ENCODE results near the gene TMEM128.
A peak's percentile ranks its signal among the peaks of the same experiment; 100 is the strongest.
"Not testable (repeated sequence)": the region's sequence is repeated elsewhere in the genome, so short reads cannot be mapped to it uniquely, and the experiment has no call there.

TMEM128 gene

DNA sequence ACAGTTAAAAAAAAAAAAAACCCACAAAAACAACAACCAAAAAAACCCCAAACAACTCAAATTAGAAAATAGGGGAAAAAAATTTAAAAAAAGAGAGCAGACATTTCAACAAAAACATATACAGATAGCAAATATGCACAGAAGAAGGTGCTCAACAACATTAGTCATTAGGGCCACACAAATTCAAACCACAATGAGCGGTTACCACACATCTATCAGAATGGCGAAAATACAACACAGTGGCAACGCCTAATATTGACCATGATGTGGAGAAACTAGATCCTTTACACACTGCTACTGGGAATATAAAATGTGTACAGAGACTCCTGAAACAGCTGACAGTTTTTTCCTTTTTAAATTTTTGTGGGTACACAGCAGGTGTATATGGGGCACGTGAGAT is 22.5 kb upstream of the TMEM128 start:
- TF ChIP-seq GATA1 (IDR thresholded peaks at IDR 0.05; ENCODE audit: low read depth, low read length) (no peak), POLR2A (IDR thresholded peaks at IDR 0.05; ENCODE audit: low read length) (no peak)
- DNase-seq = no peak

DNA sequence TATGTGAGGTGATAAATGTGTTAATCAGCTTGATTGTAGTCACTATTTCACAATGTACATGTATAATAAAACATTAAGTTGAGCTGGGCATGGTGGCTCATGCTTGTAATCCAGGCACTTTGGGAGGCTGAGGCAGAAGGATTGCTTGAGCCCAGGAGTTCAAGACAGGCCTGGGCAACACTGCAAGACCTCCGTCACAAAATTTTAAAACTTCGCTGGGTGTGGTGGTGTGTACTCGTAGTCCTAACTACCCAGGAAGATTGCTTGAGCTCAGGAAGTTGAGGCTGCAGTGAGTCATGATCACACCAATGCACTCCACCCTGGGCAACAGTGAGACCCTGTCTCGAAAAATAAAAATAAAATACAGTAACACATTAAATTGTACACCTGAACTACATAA is 21.8 kb upstream of the TMEM128 start:
- TF ChIP-seq POLR2A (IDR thresholded peaks at IDR 0.05; ENCODE audit: low read length) = no peak
- TF ChIP-seq GATA1 (IDR thresholded peaks at IDR 0.05; ENCODE audit: low read depth, low read length) = no peak
- no peak for DNase-seq

DNA sequence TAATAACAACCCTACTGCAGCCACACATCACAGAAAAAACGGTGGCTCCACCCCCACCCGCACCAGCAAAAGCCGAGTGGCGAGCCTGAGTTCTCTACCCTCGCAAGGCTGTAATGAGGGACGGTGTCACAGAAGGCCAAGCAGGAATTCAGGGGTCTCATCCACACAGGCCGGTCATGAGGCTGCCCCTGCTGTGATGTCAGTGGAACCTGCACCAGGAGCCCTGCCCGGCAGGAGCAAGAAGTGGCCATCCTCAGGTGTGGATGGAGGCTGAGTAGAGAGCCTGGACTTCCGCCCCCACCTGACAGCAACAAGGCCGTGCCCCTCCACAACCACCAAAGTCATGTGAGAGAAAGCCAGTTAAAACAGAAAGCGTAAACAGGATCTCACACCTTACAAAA is 21.3 kb upstream of the TMEM128 start:
- DNase-seq = no peak
- TF ChIP-seq POLR2A (IDR thresholded peaks at IDR 0.05; ENCODE audit: low read length) (no peak), GATA1 (IDR thresholded peaks at IDR 0.05; ENCODE audit: low read depth, low read length) (no peak)

DNA sequence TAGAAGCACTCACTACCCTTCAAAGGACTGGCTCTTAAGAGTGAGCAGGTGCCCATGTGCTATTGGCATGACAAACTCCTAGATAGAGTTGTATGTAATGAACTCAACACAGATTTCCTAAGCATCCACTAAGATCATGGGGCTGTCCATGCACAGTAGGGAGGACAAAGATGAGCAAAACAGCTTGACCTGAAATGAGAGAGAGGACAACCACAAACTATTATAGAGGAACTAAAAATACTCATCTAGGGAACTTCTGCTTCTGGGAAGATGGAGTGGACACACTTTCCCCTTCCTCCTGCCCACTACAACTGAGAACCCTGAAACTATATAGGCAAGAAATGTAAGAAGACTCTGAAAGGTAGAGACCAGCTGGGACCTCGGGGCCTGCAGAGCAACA is 20.8 kb upstream of the TMEM128 start:
- no peak for TF ChIP-seq GATA1 (IDR thresholded peaks at IDR 0.05; ENCODE audit: low read depth, low read length)
- TF ChIP-seq POLR2A (IDR thresholded peaks at IDR 0.05; ENCODE audit: low read length) = no peak
- DNase-seq = no peak

DNA sequence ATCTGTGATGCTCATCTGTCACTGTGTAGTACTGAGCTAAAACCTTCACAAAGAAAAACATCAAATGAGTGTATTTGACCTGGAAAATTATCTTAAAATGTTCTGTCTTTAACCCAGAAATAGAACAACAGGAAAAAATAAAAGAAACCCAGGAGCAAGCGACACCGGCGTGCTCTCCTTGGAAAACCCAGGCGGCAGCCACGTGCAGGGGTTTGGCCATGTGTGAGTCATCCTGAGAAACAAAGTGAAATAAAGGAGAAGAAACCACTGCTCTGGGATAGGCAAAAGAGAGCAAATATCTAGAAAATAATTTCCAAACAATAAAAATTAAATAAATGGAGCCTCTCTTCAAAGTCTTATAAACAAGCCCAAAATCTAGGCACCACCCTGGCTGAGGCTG is 20.0 kb upstream of the TMEM128 start:
- TF ChIP-seq POLR2A (IDR thresholded peaks at IDR 0.05; ENCODE audit: low read length) (no peak), GATA1 (IDR thresholded peaks at IDR 0.05; ENCODE audit: low read depth, low read length) (no peak)
- DNase-seq = no peak

DNA sequence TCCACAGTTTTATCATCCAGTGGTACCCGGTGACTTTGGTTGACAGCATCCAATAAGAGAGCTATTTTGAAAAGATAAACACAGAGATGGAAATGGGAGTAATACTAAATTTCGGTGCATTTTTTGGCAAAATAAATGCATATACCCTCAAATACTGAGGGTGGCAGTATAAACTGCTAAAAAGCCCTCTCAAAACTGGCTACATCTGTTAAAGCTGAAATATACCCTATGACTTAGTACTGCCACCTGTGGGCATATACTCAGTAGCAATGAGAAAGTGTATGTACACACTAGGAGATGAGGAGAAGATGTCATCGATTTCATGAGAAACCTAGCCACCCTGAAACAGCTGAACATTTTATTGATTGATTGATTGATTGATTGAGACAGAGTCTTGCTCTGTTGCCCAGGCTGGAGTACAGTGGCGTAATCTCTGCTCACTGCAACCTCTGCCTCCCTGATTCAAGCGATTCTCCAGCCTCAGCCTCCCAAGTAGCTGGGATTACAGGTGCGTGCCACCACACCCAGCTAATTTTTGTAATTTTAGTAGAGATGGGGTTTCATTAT is 12.2 kb upstream of the TMEM128 start:
- TF ChIP-seq GATA1 (IDR thresholded peaks at IDR 0.05; ENCODE audit: low read depth, low read length) = no peak
- TF ChIP-seq POLR2A (IDR thresholded peaks at IDR 0.05; ENCODE audit: low read length) = no peak
- peak; percentile 43 to 70 for DNase-seq

DNA sequence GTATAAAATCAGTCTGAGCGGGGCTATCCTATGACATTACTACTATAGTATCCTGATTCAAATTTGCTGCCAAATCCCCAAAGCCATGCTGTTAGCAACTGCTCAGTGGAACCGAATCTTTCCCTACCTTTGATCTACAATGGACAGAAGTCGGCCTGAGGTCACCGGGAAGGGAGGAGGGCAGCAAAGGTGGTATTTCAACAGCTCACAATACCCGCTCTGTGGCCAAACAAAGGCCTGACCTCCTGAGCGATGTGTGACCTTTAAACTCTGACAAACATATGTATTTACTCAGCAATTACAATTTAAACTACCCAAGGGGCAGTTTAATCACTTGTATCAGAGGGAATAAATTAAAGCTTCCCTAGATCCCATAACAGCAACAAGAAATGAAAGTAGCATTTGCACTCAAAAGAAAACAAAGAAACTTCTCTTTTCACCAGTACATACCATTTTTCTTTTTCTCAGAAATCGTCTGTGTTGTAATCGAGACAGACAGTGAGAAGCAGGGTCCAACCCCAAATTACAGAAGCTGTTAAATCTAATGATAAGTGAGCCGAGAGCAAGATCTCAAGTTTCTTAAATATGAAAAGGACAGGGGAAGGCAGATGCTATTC is 11.6 kb upstream of the TMEM128 start:
- no peak for DNase-seq
- TF ChIP-seq POLR2A (IDR thresholded peaks at IDR 0.05; ENCODE audit: low read length) (no peak), GATA1 (IDR thresholded peaks at IDR 0.05; ENCODE audit: low read depth, low read length) (no peak)

DNA sequence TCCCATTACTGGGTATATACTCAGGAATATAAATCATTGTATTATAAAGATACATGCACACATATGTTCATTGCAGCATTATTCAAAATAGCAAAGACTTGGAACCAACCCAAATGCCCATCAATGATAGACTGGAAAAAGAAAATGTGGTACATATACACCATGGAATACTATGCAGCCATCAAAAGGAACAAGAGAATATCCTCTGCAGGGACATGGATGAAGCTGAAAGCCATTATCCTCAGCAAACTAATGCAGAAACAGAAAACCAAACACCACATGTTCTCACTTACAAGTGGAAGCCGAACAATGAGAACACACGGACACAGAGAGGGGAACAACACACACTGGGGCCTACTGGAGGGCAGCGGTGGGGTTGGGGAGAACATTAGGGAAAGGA is 9.7 kb upstream of the TMEM128 start:
- DNase-seq = not testable (repeated sequence)

DNA sequence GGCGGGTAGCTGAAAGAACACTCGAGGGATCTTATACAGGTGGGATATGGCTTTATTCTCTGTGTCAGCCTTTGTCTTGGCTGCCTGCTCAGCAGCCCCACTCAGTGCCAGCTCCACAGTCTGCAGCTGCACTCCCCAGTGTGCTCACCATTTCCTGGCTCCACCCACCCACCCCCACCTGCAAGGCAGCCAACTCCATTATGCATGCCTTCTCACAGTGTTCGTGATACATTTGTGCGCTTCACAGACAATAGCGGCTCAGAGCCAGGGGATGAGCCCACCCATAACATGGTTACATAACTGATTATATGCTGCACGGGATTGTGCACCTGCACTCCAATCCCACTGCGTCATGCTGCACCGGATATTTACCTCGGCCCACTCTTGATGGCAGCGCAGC is 8.8 kb upstream of the TMEM128 start:
- no peak for DNase-seq
- no peak for TF ChIP-seq POLR2A (IDR thresholded peaks at IDR 0.05; ENCODE audit: low read length)
- no peak for TF ChIP-seq GATA1 (IDR thresholded peaks at IDR 0.05; ENCODE audit: low read depth, low read length)

DNA sequence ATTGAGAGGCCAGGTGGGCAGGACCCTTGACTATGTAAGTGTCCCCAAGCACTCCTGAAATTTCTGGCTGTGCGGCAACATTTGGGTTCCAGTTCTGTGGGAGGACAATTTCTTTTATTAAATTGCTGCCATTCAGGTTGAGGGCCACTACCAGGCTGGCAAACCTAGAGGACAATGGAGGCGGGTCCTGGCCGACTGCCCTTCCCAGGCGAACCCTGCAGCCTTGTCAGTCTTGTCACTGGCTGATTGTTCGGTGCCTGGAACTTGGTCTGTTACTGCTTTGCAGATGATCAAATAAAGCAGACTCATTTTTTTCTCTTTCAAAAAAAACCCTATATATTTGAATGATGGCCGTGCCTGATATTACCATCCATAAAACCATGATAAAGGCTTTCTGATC is 6.6 kb upstream of the TMEM128 start:
- TF ChIP-seq GATA1 (IDR thresholded peaks at IDR 0.05; ENCODE audit: low read depth, low read length) = no peak
- no peak for TF ChIP-seq POLR2A (IDR thresholded peaks at IDR 0.05; ENCODE audit: low read length)
- DNase-seq = no peak

DNA sequence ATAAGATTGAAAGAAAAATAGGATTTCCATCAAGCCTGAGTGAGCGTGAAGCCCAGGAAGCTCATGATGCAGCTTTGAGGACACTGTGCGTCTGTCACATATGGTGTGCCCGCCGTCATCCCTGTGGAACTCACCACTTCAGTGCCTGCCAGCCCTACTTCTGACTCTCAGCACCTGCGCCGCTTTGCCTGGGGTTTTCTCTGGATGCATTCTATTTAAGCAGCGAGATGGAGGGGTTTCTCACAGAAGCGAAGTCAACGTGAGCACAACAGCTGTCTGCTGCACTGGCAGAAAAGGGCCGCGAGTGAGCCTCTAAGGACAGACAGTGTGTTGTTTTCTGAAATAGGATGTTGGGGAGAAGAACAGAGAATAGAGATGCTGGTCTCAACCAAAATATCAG is 6.2 kb upstream of the TMEM128 start:
- no peak for DNase-seq
- TF ChIP-seq POLR2A (IDR thresholded peaks at IDR 0.05; ENCODE audit: low read length) = no peak
- TF ChIP-seq GATA1 (IDR thresholded peaks at IDR 0.05; ENCODE audit: low read depth, low read length) = no peak

DNA sequence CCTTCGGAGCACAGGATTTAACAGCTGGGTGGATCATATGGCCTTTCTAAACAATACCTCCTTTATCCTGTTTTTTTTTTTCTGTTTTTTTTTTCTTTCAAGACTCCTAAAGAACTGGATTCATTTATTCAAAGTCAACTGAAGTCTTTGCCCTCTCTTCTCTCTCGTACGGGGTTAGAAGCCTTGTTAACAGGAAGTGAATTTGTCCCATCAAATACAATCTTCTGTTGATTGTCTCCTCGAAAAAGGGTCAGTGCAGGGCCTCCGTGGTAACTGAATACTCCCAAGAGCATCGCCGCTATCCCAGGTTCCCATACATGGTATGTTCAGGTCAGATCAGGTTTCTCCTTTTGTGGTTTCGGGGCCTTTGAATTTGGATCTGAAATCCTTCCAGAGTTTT is 1.8 kb upstream of the TMEM128 start:
- no peak for DNase-seq
- TF ChIP-seq POLR2A (IDR thresholded peaks at IDR 0.05; ENCODE audit: low read length) (no peak), GATA1 (IDR thresholded peaks at IDR 0.05; ENCODE audit: low read depth, low read length) (no peak)

DNA sequence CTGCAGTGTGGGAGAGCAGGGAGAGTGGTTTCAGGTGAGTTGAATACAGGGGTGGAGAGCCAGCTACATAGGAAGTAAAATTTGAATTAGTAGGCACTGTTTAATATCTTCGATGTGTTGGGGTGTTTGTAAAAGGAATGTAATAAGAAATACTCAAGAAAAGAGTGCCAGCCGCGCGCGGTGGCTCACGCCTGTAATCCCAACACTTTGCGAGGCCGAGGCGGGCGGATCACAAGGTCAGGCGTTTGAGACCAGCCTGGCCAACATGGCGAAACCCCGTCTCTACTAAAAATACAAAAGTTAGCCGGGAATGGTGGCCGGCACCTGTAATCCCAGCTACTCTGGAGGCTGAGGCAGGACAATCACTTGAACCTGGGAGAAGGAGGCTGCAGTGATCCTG is 1.3 kb upstream of the TMEM128 start:
- not testable (repeated sequence) for DNase-seq

DNA sequence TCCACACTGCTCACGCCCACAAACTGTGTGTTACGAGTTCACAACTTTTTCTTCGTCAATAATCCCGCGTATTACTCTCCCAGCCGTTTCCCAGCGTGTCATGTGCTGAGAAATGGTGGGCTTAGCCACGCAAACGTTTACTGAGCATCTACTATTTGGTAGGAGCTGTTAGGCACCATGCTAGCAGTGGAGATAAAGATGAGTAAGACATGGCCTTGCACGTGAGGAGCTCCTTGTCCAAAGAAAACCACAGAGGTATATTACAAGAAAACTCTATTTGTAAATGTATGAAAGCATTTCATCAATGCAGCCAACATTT is 821 bp upstream of the TMEM128 start:
- DNase-seq = peak; percentile 59 to 61
- no peak for TF ChIP-seq GATA1 (IDR thresholded peaks at IDR 0.05; ENCODE audit: low read depth, low read length)
- no peak for TF ChIP-seq POLR2A (IDR thresholded peaks at IDR 0.05; ENCODE audit: low read length)

DNA sequence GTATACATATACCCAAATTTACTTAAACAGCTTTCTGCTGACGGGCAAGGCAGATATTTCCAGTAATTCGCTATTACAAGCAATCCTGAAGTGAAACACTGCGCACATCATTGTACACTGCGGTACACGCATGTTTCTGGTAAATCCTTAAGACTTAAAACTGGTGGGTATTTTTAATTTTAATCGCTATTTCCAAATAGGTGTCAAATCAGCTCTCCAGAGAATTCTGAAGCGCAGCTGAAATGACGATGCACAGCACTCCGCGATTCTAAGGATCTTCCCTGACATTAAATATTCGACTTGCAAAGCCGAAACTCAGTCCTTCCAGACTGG is 361 bp downstream of the TMEM128 start:
- no peak for TF ChIP-seq POLR2A (IDR thresholded peaks at IDR 0.05; ENCODE audit: low read length)
- no peak for TF ChIP-seq GATA1 (IDR thresholded peaks at IDR 0.05; ENCODE audit: low read depth, low read length)
- no peak for DNase-seq

DNA sequence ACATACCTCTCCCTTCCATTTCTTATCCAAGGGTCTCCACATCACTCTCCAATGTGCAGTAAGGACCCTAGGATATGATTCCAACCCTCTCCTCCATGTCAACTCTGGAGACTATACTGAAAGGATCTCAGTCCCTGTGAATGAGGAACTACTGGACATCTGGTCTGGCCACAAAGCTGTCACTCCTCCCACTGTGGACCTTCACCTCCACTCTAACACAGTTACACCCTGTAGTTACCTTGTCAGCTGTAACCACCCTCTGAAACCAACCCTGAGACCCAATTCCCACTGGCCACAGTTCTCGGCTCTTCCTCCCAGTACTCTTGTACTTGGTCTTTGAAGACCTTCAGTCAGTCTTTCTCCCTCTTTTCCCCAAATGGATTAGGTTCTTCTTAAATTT is 2.9 kb downstream of the TMEM128 start:
- no peak for TF ChIP-seq GATA1 (IDR thresholded peaks at IDR 0.05; ENCODE audit: low read depth, low read length)
- TF ChIP-seq POLR2A (IDR thresholded peaks at IDR 0.05; ENCODE audit: low read length) = no peak
- DNase-seq = no peak

DNA sequence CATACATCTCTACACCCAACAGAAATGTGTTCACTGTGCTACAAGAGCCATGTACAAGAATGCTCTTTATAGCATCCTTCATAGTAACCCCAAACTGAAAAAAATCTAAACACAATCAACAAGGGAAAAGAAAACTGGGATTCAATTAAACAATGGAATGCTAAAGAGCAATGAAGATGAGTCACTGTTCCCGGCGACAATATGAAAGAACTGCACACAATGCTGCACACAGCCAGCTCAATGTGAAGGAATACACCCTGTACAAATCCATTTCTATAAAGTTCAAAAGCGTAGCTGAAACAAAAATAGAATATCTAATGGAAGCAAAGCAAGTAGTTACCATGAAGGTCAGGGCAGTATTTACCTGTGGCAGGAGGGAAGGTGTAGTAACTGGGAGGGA is 8.5 kb downstream of the TMEM128 start:
- not testable (repeated sequence) for DNase-seq

All from erythroblast (primary cell).